CD4-positive, alpha-beta T cell treated with Interleukin-4 for 4 hours (primary cell): ENCODE measurements around the gene N4BP2L2.

Experiments
- DNase-seq: peaks from one replicate; pipeline ENCODE4 v3.0.0-alpha.2; 2020

N4BP2L2 gene

DNA sequence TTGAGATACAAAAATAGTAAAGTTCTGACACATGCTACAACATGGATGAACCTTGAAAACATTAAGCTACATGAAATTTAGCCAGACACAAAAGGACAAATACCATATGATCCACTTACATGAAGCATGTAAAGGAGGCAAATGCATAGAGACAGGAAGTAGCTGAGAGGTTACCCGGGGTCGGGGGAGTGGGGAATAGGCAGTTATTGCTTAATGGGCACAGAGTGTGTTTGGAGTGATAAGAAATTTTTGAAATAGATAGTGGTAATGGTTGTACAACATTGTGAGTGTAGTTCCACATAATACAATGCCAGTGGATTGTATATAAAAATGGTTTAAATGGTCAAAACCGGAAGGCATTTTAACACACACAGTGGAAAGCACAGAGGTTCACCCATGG lies 115.0 kb downstream of the N4BP2L2 start:
- DNase-seq: no peak

DNA sequence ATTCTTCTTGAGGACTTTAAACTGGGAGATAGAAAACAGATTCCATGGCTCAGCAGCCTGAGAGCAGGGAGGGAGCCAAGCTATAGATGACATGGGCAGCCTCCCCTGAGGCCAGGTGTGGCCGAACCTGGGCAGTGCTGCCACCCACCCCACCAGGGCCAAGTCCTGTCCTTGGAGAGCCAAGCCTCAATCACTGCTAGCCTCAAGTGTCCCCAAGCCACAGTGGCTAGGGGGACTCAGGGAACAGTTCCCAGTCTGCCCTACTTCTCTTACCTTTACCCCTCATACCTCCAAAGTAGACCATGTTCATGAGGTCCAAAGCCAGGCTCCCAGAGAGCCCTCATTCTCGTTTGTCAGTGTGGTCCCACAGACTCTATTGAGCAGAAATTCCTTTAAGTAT lies 118.7 kb downstream of the N4BP2L2 start:
- DNase-seq: no peak

DNA sequence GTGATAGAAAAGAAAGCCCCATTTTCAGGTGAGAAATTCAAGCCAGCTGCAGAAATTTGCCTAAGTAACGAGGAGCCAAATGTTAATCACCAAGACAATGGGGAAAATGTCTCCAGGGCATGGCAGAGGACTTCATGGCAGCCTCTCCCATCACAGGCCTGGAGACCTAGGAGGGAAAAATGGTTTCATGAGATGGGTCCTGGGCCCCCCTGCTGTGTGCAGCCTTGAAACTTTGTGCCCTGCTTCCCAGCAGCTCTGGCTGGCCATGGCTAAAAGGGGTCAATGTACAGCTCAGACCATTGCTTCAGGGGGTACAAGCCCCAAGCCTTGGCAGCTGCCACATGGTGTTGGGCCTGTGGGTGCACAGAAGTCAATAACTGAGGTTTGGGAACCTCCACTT lies 120.6 kb downstream of the N4BP2L2 start:
- no peak for DNase-seq

DNA sequence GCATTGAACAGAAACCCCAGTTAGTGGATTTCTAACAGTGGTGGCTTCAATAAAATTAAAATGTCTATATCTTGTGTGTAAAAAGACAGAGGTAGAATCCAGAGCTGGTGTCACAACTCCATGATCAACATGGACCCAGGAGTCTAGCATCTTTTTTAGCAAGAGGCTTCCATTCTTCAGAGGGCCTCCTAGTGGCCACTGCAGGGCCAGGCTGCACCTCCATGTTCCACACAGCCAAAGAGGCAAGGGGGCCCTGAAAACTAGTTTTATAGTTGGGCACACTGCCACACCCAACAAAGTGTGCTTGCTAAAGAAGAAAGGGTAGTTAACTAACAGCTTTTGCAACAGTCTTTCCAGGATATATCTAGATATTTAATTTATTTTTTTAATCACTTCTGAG lies 123.6 kb downstream of the N4BP2L2 start:
- DNase-seq: peak; percentile 13

DNA sequence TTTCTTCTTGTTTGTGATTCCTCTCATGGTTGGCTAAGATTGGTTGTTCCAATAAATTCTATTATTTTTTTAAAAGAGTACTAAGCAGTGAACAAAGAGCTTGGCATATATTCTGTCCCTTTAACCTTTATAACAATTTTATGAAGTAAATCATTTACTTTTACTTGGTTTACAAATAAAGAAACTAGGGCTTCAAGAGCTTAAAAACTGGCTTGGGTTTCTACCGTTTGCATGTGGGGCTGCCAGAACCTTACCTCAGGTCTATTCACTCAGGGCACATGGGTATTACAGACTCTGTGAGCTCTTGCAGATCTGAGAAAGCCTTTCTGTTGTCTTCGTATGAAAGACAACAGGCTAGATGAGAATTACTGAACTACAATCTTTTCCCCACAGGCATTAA lies 124.0 kb downstream of the N4BP2L2 start:
- DNase-seq: no peak

DNA sequence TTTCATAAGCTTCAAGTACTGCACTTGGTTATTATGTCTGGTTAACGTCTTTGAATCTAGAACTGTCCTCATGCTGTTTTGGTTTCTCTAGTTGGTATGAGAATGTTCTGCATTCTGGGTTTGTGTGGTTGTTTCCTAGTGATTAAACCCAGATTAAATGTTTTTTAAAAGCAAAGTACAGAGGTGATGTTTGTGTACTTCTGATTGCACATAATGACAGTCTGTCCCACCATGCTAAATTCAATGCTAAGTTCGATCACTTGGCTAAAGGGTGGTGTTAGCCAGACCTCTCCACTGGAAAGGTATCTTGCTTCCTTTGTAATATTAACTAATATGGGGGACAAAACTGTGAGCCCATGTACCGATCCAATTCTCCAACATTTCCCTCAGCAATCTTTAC lies 125.3 kb downstream of the N4BP2L2 start:
- no peak for DNase-seq

DNA sequence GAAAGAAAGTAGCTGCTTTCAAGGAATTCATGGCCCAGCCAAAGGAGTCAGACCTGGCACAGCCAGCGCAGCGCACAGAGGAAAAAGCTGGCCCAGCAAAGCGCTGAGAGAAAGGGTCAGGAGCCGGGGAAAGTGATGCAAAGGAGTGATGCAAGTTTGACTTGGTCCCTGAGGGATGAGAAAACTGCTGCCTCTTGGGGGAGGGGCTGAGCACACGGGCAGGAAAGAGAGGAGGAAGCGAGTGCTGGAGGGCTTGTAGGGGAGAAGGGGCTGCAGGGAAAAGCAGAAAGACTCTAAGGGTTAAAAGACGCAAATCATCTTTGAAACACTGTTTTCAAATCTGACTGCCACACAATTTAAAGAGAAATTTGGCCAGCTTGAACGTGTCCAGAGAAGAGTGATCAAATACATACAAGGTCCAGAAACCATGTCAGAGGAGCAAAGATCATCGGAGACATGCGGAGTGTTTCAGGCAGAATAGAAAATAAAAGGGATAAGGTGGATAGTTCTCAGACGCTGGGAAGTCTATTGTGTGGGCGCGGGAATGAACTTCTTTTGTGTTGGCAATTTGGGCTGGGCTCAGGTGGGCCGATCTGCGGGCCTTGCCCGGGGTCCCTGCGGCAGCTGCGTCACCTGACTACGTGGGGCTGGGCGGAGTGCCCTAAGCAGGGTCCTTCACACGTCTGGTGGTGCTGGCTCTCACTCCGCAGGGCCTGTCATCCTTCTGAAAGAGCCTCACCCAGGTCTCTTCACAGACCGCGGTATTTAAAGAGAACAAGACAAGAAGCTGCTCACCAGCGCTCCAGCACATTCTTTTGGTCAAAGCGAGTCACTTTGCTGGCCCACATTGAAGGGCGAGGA lies 128.8 kb downstream of the N4BP2L2 start:
- DNase-seq: no peak

DNA sequence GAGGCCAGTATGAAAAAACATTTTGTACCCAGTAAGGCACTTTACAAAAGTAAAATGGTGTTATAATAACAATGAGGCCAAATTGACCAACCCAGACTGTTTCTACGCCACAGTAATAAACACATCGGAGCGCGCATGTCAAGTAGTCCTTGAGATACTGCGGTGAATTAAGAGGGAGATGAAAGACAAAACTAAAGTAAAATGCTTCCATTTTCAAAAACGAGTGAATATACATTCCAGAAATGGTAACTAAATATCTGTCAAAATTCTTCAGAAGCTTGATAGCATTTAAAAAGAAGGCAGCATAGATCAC lies 129.6 kb downstream of the N4BP2L2 start:
- DNase-seq: no peak

DNA sequence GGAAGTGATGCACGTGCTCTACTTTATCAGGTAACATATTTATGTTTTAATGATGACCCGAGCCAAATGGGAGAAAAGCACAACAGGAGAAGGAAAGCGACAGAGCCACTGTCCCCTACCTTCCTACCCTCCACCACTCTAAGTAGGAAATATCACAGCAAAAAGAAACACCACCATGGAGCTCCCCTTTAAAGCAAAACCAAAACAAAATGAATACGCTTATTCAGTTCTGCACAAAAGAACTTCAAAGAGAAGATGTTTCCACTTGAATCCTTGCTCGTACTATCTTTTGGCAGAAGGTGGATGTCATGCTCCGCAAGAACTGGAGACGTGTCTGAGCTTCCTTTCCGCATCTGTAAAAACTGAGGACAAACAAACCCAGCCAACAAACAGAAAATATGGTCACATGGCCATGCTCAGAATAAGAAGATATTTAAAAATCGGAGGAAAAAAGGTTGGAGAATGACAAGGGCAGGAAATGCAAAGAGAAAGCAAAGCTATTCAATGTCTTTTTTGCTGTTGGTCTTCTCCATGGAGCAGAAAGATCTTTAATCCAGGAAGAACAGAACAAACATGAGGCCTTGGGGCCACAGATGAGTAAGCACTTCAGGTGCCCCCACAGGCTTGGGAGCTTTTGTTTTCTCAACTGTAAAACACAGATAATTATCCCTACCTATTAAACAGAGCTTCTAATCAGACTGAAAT lies 130.1 kb downstream of the N4BP2L2 start:
- DNase-seq: no peak

DNA sequence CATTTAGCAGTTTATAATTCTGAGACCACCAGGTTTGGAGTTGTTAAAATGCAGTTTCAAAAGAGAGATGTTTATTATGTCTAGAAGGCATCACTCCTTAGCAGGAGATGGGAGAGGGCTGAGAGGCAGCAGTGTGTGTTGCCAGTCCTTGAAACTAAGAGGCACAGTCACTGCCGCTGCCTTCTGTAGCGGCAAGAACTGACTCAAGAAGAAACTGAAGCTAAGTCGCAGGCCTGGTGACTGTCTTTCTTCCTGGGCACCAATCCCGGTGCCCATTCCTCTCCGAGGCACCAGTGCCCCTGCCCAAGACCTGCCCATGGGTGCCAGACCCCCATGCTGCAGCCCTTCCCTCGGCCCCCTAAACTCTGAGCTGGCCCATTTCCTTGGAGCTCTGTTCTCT lies 130.7 kb downstream of the N4BP2L2 start:
- DNase-seq: no peak

DNA sequence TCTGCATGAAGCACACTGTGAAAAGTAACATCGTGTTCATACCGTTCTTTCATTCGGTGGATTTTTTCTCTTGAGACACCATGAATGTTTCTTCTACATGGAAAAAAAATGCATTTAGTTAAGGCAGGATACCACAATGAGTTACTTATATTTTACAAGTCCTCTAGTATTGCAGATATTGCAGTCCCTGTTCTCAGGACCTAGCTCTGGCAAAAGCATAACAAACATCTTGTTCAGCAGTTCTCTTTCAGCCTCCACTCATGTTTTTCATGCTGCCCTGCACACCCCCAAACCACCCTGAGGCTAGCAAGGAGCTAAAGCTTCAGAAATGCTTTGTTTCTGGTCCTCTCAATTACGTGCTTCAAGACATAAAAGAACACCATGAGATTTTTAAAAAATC lies 135.5 kb downstream of the N4BP2L2 start:
- no peak for DNase-seq

DNA sequence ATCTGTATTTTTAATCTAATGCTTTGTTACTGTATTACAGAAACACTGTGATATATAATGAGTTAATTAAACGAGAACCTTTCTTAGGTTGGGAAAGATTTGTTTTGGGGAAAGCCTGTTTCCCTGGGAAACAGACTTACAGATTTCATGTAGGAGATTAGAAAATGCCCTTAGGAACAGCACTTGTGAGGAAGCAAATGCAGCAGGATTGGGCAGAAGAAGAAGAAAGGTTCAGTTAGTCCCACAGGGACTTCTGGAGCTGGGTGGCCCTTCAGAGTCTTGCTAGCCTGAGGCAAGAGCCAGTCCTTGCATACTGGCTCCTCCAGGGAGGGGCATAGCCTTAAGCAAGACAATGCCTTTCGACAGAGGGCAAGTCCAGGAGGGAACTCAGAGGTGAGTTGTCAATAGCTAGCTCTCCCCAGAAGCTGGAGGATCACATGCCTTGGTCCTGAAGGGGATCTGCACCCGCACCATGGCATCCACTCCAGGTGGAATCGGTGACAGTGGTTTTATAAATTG lies 147.4 kb downstream of the N4BP2L2 start:
- no peak for DNase-seq

DNA sequence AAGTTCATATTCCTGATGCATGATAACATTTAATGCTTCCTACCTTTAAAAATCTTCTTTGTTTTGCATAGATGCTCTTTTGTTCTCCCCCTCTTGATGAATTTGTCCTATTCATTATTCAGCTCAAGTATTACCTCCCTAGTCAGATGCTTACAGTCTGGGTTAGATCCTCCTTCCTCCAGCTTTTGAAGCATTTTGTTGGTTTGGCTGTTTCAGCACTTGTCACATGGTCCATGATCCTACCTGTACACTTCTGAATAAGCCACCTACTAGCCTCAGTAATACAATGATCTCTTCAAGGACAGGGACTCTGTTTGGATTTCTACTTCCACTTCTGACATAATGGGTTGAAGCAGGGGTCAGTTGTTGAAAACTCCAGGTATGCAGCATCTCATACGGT lies 148.1 kb downstream of the N4BP2L2 start:
- DNase-seq: no peak

DNA sequence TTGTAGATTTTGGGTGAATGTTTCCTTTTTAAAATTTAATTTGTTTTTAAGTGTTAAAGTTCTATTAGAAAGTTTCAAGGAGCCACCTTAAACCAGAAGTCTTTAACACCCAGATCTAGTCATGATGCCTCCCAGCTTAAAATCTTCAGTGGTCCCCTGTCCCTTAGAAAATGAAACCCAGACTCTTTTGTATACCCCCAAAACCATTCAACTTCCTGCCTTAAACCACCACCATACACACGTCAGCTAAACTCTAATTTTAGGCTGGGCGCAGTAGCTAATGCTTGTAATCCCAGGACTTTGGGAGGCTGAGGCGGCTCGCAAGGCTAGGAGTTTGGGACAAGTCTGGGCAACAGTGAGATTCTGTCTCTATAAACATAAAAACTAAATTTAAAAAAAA lies 148.5 kb downstream of the N4BP2L2 start:
- peak; percentile 29 for DNase-seq

DNA sequence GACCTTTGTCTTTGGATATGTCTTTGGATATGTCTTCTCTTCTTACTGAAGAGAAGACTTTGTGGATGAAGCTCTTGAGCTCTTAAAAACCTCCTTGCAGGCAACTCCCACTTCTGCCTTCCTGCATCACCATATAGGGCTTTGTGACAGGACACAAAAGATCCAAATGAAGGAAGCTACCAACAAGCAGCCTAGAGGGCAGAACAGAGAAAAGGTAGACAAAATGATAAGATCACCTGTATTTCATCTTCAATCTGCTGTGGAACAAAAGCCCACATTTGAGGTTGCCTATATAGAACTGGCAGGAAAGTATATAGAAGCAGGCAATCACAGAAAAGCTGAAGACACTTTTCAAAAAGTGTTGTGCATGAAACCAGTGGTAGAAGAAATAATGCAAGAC lies 153.2 kb downstream of the N4BP2L2 start:
- no peak for DNase-seq

DNA sequence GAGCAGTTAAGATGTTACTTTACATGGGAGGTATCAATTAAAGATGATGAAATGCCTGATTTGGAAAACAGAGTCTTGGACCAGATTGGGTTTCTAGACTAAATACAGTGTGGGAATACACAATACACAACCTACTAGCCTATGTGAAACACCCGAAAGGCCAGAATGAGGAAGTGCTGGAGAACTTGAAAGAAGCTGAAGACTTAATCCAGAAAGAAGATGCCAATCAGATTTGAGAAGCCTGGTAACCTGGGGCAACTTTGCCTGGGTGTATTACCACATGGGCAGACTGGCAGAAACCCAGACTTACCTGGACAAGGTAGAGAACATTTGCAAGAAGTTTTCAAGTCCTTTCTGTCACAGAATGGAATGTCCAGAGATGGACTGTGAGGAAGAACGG lies 153.9 kb downstream of the N4BP2L2 start:
- DNase-seq: no peak

DNA sequence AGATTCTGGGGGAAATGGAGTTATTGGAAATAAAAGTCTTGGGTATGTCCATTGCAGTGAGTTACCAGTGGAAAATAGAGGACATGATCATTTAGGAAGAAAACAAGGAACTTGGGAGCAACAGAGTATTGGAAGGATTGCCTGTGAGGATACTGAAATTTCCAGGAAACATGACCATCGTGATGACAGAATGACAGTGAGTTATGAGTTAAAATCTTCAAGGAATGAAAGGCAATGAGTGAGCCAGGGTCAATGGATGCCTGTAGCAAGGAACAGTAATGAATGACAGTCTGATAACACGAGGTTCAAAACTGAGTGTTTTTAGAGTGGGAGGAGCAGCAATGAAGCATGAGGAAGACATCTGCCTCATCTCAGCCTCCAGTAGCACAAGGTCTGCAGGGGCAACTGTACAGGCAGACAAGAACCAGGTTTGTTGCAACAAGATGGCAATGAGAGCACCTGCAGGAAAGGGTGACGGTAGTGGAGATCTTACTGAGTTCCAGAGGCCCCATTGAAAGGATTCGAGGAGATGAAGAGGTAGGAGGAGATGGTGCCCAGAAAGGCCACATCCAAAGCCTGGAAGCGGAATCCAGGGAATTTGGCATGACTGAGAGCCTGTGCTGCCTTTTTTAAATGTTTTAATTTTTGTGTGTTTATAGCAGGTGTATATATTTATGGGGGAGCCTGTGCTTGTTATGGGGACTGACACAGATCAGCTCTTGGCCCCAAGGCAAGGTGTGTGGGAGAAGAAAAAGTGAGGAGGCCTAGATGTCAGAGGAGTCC lies 154.6 kb downstream of the N4BP2L2 start:
- DNase-seq: no peak
